H1 (cell line): Measurements from ENCODE around the gene ARHGAP15. TPM values are rescaled to one million over a fixed set of nuclear protein-coding genes. Genes with fewer than 3 reads are reported as not detected.

Experiments used
- CTCF ChIA-PET: fragments of 300-600 bp; sonication (Branson Sonifier 250); formaldehyde crosslinking; loops from one replicate; lab custom pipeline; 2021; ENCODE audit not compliant: partially characterized antibody; lab: Charles Lee
- POLR2A ChIA-PET: fragments of 300-600 bp; sonication (Branson Sonifier 250); formaldehyde crosslinking; loops from one replicate; lab custom pipeline; 2021; ENCODE audit warnings: inconsistent platforms; ENCODE audit not compliant: partially characterized antibody; lab: Charles Lee
- DNase-seq, 2 experiments: peaks; one replicate each; pipeline versions ENCODE4 v3.0.0 to v3.0.0-alpha.2; 2010 to 2022; ENCODE audit warnings: low spot score in 2 of 2, low read depth in 1 of 2, mixed read lengths in 1 of 2
- FAIRE-seq: peaks from 2 replicates; lab custom pipeline; 2011; peaks lifted over from hg19 to GRCh38; lab: Jason Lieb, UNC
- H2AFZ ChIP-seq: 2 replicates; pipeline ENCODE4 v1.8.1; 2012; ENCODE audit warnings: low read length, inconsistent platforms
- H2AK5ac ChIP-seq: 2 replicates; pipeline ENCODE4 v1.6.1; 2013; ENCODE audit warnings: low read depth, low read length
- H2BK120ac ChIP-seq: replicated peaks from 2 replicates; pipeline ENCODE3; 2013; ENCODE audit warnings: low read depth, low read length, inconsistent platforms
- H2BK12ac ChIP-seq: 2 replicates; pipeline ENCODE4 v1.6.1; 2013; ENCODE audit warnings: low read depth, low read length
- H2BK15ac ChIP-seq: 2 replicates; pipeline ENCODE4 v1.6.1; 2013; ENCODE audit warnings: low read length
- H2BK20ac ChIP-seq: 2 replicates; pipeline ENCODE4 v1.6.1; 2013; ENCODE audit warnings: low read length
- H2BK5ac ChIP-seq: 2 replicates; pipeline ENCODE4 v1.6.1; 2013; ENCODE audit warnings: low read depth, low read length
- H3K14ac ChIP-seq: 2 replicates; pipeline ENCODE4 v1.6.1; 2013; ENCODE audit warnings: inconsistent platforms; ENCODE audit not compliant: insufficient read length
- H3K18ac ChIP-seq: 2 replicates; pipeline ENCODE4 v1.6.1; 2013; ENCODE audit warnings: low read length; ENCODE audit errors: extremely low read depth
- H3K23ac ChIP-seq: 2 replicates; pipeline ENCODE4 v1.6.1; 2013; ENCODE audit warnings: inconsistent platforms; ENCODE audit not compliant: insufficient read length
- H3K23me2 ChIP-seq: 2 replicates; pipeline ENCODE4 v1.6.1; 2013; ENCODE audit warnings: low read depth, low read length
- H3K27ac ChIP-seq: 2 replicates; pipeline ENCODE4 v1.6.1; 2011; ENCODE audit warnings: low read depth, low read length, inconsistent platforms
- H3K27me3 ChIP-seq, 4 experiments: replicated peaks in 1 of 4; 1 replicate in 1 of 4; 2 replicates in 3 of 4; pipeline versions ENCODE4 v1.6.1 to v1.8.1; 2011 to 2013; ENCODE audit warnings: low read length in 3 of 4, mild to moderate bottlenecking in 3 of 4, inconsistent platforms in 2 of 4, mixed read lengths in 2 of 4, moderate library complexity in 1 of 4; ENCODE audit not compliant: control insufficient read depth in 3 of 4, insufficient read depth in 3 of 4; ENCODE audit errors: extremely low read depth in 1 of 4
- H3K36me3 ChIP-seq, 4 experiments: 2 replicates each; pipeline versions ENCODE4 v1.6.1 to v1.8.1; 2011 to 2013; ENCODE audit warnings: mild to moderate bottlenecking in 4 of 4, low read length in 3 of 4, moderate library complexity in 2 of 4, control low read depth in 1 of 4, inconsistent platforms in 1 of 4; ENCODE audit not compliant: insufficient read depth in 4 of 4, control insufficient read depth in 2 of 4
- H3K4ac ChIP-seq: replicated peaks from 2 replicates; pipeline ENCODE3; 2013; ENCODE audit warnings: low read length, low read depth, mixed read lengths, inconsistent platforms; ENCODE audit not compliant: insufficient read length
- H3K4me1 ChIP-seq, 4 experiments: replicated peaks in 1 of 4; 1 replicate in 1 of 4; 2 replicates in 3 of 4; pipeline versions ENCODE4 v1.6.1 to v1.8.1; 2011 to 2013; ENCODE audit warnings: low read length in 3 of 4, inconsistent platforms in 2 of 4, mixed read lengths in 1 of 4; ENCODE audit not compliant: insufficient read depth in 4 of 4, control insufficient read depth in 3 of 4
- H3K4me2 ChIP-seq, 2 experiments: 2 replicates each; pipeline versions ENCODE4 v1.6.1 to v1.8.1; 2011 to 2013; ENCODE audit warnings: low read depth in 2 of 2, low read length in 2 of 2, control low read depth in 1 of 2, inconsistent platforms in 1 of 2, mild to moderate bottlenecking in 1 of 2; ENCODE audit not compliant: insufficient read depth in 1 of 2
- H3K4me3 ChIP-seq, 4 experiments: fragments of 200-600, 300-600 bp in 1 of 4; sonication (generic), shearing (Covaris generic), sonication (Bioruptor Twin) in 1 of 4; 2 replicates each; pipeline versions ENCODE4 v1.5.1 to v1.8.1; 2011 to 2016; ENCODE audit warnings: low read length in 4 of 4, low read depth in 3 of 4, control low read depth in 2 of 4, inconsistent platforms in 2 of 4, mild to moderate bottlenecking in 2 of 4, mixed read lengths in 1 of 4, moderate library complexity in 1 of 4; ENCODE audit not compliant: insufficient read depth in 2 of 4; ENCODE audit errors: extremely low read depth in 1 of 4
- H3K56ac ChIP-seq: replicated peaks from 2 replicates; pipeline ENCODE3; 2013; ENCODE audit warnings: low read depth, mild to moderate bottlenecking, mixed read lengths, low read length, inconsistent platforms; ENCODE audit not compliant: insufficient read length
- H3K79me1 ChIP-seq: 2 replicates; pipeline ENCODE4 v1.6.1; 2013; ENCODE audit warnings: low read depth, low read length, control low read depth
- H3K79me2 ChIP-seq, 2 experiments: 2 replicates each; pipeline versions ENCODE4 v1.6.1 to v1.8.1; 2012 to 2013; ENCODE audit warnings: low read length in 2 of 2, mild to moderate bottlenecking in 2 of 2, inconsistent platforms in 1 of 2; ENCODE audit not compliant: insufficient read depth in 2 of 2, control insufficient read depth in 1 of 2
- H3K9ac ChIP-seq, 4 experiments: replicated peaks in 1 of 4; 1 replicate in 1 of 4; 2 replicates in 3 of 4; pipeline versions ENCODE4 v1.6.1 to v1.8.1; 2011 to 2013; ENCODE audit warnings: low read depth in 3 of 4, low read length in 3 of 4, control low read depth in 2 of 4, mild to moderate bottlenecking in 2 of 4, moderate library complexity in 2 of 4, inconsistent platforms in 1 of 4; ENCODE audit errors: extremely low read depth in 1 of 4
- H3K9me3 ChIP-seq, 2 experiments: 2 replicates each; pipeline versions ENCODE4 v1.6.1 to v1.8.1; 2012 to 2013; ENCODE audit warnings: mild to moderate bottlenecking in 2 of 2, moderate library complexity in 2 of 2, control low read depth in 1 of 2, inconsistent platforms in 1 of 2, low read depth in 1 of 2, low read length in 1 of 2, mixed read lengths in 1 of 2; ENCODE audit not compliant: insufficient read depth in 2 of 2
- H4K20me1 ChIP-seq, 2 experiments: replicated peaks in 1 of 2; 2 replicates each; pipeline versions ENCODE3 to v1.8.1; 2011 to 2013; ENCODE audit warnings: inconsistent platforms in 2 of 2, low read length in 2 of 2, mild to moderate bottlenecking in 1 of 2; ENCODE audit not compliant: insufficient read depth in 2 of 2, control insufficient read depth in 1 of 2
- H4K5ac ChIP-seq: 2 replicates; pipeline ENCODE4 v1.6.1; 2013; ENCODE audit warnings: low read length, low read depth, mixed read lengths, inconsistent platforms; ENCODE audit not compliant: insufficient read length
- H4K8ac ChIP-seq: 2 replicates; pipeline ENCODE4 v1.8.0; 2013; ENCODE audit warnings: mild to moderate bottlenecking, moderate library complexity, low read length, inconsistent platforms; ENCODE audit not compliant: insufficient read depth; ENCODE audit errors: extremely low read depth
- H4K91ac ChIP-seq: replicated peaks from 2 replicates; pipeline ENCODE3; 2013; ENCODE audit warnings: low read length, mixed read lengths, inconsistent platforms; ENCODE audit not compliant: insufficient read length
- CTBP2 ChIP-seq: IDR thresholded peaks from 2 replicates; pipeline ENCODE4 v1.7.0; 2011; ENCODE audit warnings: borderline replicate concordance, mild to moderate bottlenecking, moderate library complexity, mixed read lengths, low read length; ENCODE audit not compliant: insufficient read depth, insufficient read length
- KDM5A ChIP-seq: fragments of 200-600 bp; IDR thresholded peaks from 2 replicates; pipeline ENCODE4 v1.7.1; 2012; ENCODE audit warnings: mild to moderate bottlenecking, low read length, inconsistent platforms, mixed read lengths
- NANOG ChIP-seq: IDR thresholded peaks from 2 replicates; pipeline ENCODE4 v1.6.1; 2011; ENCODE audit warnings: low read length, low read depth, mild to moderate bottlenecking, inconsistent platforms; ENCODE audit not compliant: insufficient read depth, poor library complexity, severe bottlenecking
- POLR2A ChIP-seq, 2 experiments: IDR thresholded peaks; 1 replicate in 1 of 2; 2 replicates in 1 of 2; pipeline ENCODE4 v1.6.1; 2011; ENCODE audit warnings: low read depth in 2 of 2, low read length in 2 of 2, mild to moderate bottlenecking in 2 of 2; ENCODE audit errors: control extremely low read depth in 1 of 2
- POLR2AphosphoS5 ChIP-seq: IDR thresholded peaks from 2 replicates; pipeline ENCODE4 v1.6.1; 2011; ENCODE audit warnings: low read depth, low read length
- POU5F1 ChIP-seq: IDR thresholded peaks from 2 replicates; pipeline ENCODE4 v1.6.1; 2011; ENCODE audit warnings: low read depth, mild to moderate bottlenecking, low read length, moderate library complexity
- RFX5 ChIP-seq: IDR thresholded peaks from 2 replicates; pipeline ENCODE4 v1.6.1; 2011; ENCODE audit warnings: low read depth, low read length, improper control_type of control experiment, borderline replicate concordance
- SIN3A ChIP-seq, 2 experiments: IDR thresholded peaks in 1 of 2; conservative IDR thresholded peaks in 1 of 2; 2 replicates each; pipeline ENCODE4 v1.6.1; 2011 to 2012; ENCODE audit warnings: low read length in 2 of 2, improper control_type of control experiment in 1 of 2, low read depth in 1 of 2, mild to moderate bottlenecking in 1 of 2
- WGBS, 2 experiments: shearing (Covaris generic) in 1 of 2; methylation state at CpG; one replicate each; pipeline versions ENCODE4 v1.1.6 to v1.1.7; 2013 to 2015; ENCODE audit warnings: low lambda C conversion rate in 2 of 2, mixed read lengths in 2 of 2, inconsistent platforms in 1 of 2, low coverage in 1 of 2, missing lambda C conversion rate in 1 of 2; ENCODE audit not compliant: insufficient replicate concordance in 2 of 2, insufficient coverage in 1 of 2, insufficient read length in 1 of 2; ENCODE audit errors: extremely low coverage in 1 of 2, missing lambda C conversion rate in 1 of 2; 5-methylcytosine and 5-hydroxymethylcytosine counted together
- polyA plus RNA-seq, 7 experiments: library from polyadenylated mRNA; depleted of rRNA in 3 of 7; stranded (reverse) in 5 of 7; unstranded in 2 of 7; fragments of >200 nt in 5 of 7; fragments of 200-250 nt in 2 of 7; gene quantifications; 1 replicate in 5 of 7; 2 replicates in 1 of 7; 4 replicates in 1 of 7; pipeline versions ENCODE4 v1.2.1 to v1.2.3, GENCODE V29; 2011 to 2013; ENCODE audit warnings: missing spikeins in 2 of 7, mixed read lengths in 2 of 7
- total RNA-seq: library from RNA; stranded (reverse); fragmentation: NEBNext Ultra II Directional; extraction: Animal tissue kit (Norgen Biotek cat#: 25700); gene quantifications from 2 replicates; pipeline ENCODE4 v1.2.1, GENCODE V29; 2021

The ARHGAP15 gene
- total and polyA plus RNA-seq, 2 of the 8 experiments (the other 6 are each of a cell fraction or from before 2014, with no cell fraction given): not detected

- Histone ChIP-seq H3K9ac (no peak overlapping the region), H3K27ac (no peak overlapping the region), H4K20me1 (no peaks in the 10 kb centered on the region), H3K79me2 (no peaks in the 10 kb centered on the region), H3K4ac (no peak overlapping the region), H4K8ac (no peak overlapping the region), H2BK5ac (no peak overlapping the region), H2BK15ac (no peak overlapping the region), H3K4me2 (no peak overlapping the region), H3K36me3 (no peaks in the 10 kb centered on the region), H3K79me1 (no peaks in the 10 kb centered on the region), H4K91ac (no peak overlapping the region), H3K23ac (no peak overlapping the region), H2AFZ (no peak overlapping the region), H3K56ac (no peak overlapping the region), H3K18ac (no peak overlapping the region), H3K14ac (no peak overlapping the region), H2AK5ac (no peak overlapping the region), H3K4me1 (peaks cover 0 to 6% (median 0%) of the 10 kb centered on the region in 4 experiments; a peak in 2 of 7 replicates), H3K27me3 (no peaks in the 10 kb centered on the region), H3K23me2 (no peaks in the 10 kb centered on the region), H4K5ac (no peak overlapping the region), H3K9me3 (no peaks in the 10 kb centered on the region), H3K4me3 (no peak overlapping the region), H2BK12ac (no peak overlapping the region), H2BK120ac (no peak overlapping the region), H2BK20ac (no peak overlapping the region)
- FAIRE-seq: no peak
- ChIA-PET POLR2A (no interaction called here), CTCF (no interaction called here)
- 82% methylated on average over 4 of the region's 4 CpGs; no CpG with 5 or more reads in 1 of the 2 experiments for WGBS, 2 experiments
- no peak for TF ChIP-seq CTBP2
- TF ChIP-seq SIN3A (conservative IDR thresholded peaks at IDR 0.05 in 1 of 2, IDR thresholded peaks at IDR 0.05 in 1 of 2; ENCODE audit: low read depth in 1 of 2, low read length in 2 of 2): no peak
- no peak for TF ChIP-seq NANOG
- TF ChIP-seq RFX5: no peak
- TF ChIP-seq POLR2AphosphoS5: no peak
- no peak for TF ChIP-seq KDM5A
- TF ChIP-seq POLR2A (IDR thresholded peaks at IDR 0.05; ENCODE audit: control extremely low read depth in 1 of 2, low read depth in 2 of 2, low read length in 2 of 2): no peak
- no peak for TF ChIP-seq POU5F1
- no peak for DNase-seq
These were observed 685.9 kb downstream of the ARHGAP15 start for GRCh38 chr2:143815082-143815481.
